RWPE1 (cell line): Measurements from ENCODE around the gene DMRTA2.
A peak's percentile ranks its signal among the peaks of the same experiment; 100 is the strongest.

ENCODE experiments used
- CTCF ChIA-PET: fragments of 350-600 bp; sonication (Branson Sonifier 250); formaldehyde crosslinking; extraction: SDS; loops from one replicate; lab custom pipeline; 2021; lab: Yijun Ruan, JAX
- POLR2A ChIA-PET: fragments of 400-600 bp; formaldehyde crosslinking; extraction: SDS; loops from one replicate; lab custom pipeline; 2020; ENCODE audit warnings: antibody characterized with exemption; ENCODE audit not compliant: low non-redundant PET; lab: Yijun Ruan, JAX
- DNase-seq: peaks from one replicate; pipeline ENCODE4 v3.0.0; 2012; ENCODE audit warnings: low spot score
- H3K27ac ChIP-seq: fragments of 450-650 bp; 2 replicates; pipeline ENCODE4 v1.5.1; 2017
- CTCF ChIP-seq: fragments of 450-650 bp; conservative IDR thresholded peaks from 2 replicates; pipeline ENCODE4 v1.5.1; 2017; ENCODE audit warnings: low read depth, mild to moderate bottlenecking

Gene DMRTA2

GRCh38 chr1:50368179-50369007, 54.9 kb downstream of the DMRTA2 start:
- DNase-seq = peak; percentile 55
- CTCF ChIA-PET = interaction anchor here (0.6 to 1.4 kb wide), 6 partner anchors 9 to 821 kb away, joined by 3 to 6 read pairs (median 3); no protein-coding TSS in a partner anchor

More at GRCh38 chr1:50368179-50369007, 54.9 kb downstream of the DMRTA2 start:
- no peak overlapping the region for H3K27ac ChIP-seq
- TF ChIP-seq CTCF = peak; percentile 83
- POLR2A ChIA-PET = no interaction called here
